H9 (cell line): Measurements from ENCODE around the gene OR8K3. TPM values are rescaled to one million over a fixed set of nuclear protein-coding genes. Genes with fewer than 3 reads are reported as not detected.

Experiments used
- DNase-seq: peaks from one replicate; pipeline ENCODE4 v3.0.0-alpha.2; 2017
- H2AFZ ChIP-seq: one replicate; pipeline ENCODE4 v1.6.1; 2013; ENCODE audit warnings: mild to moderate bottlenecking, low read length, control low read depth, moderate library complexity
- H2AK5ac ChIP-seq: 2 replicates; pipeline ENCODE4 v1.6.1; 2013; ENCODE audit warnings: low read length, control low read depth, mixed read lengths; ENCODE audit not compliant: insufficient read length
- H2BK120ac ChIP-seq: one replicate; pipeline ENCODE4 v1.6.1; 2013; ENCODE audit warnings: low read depth, mild to moderate bottlenecking, low read length, control low read depth, inconsistent platforms; ENCODE audit not compliant: poor library complexity, severe bottlenecking
- H2BK12ac ChIP-seq: 2 replicates; pipeline ENCODE4 v1.6.1; 2013; ENCODE audit warnings: low read length, control low read depth, mixed read lengths, low read depth; ENCODE audit not compliant: insufficient read length
- H2BK15ac ChIP-seq: 2 replicates; pipeline ENCODE4 v1.6.1; 2013; ENCODE audit warnings: low read depth, low read length, control low read depth
- H2BK20ac ChIP-seq: one replicate; pipeline ENCODE4 v1.6.1; 2013; ENCODE audit warnings: low read depth, mild to moderate bottlenecking, low read length, control low read depth, inconsistent platforms; ENCODE audit not compliant: poor library complexity, severe bottlenecking
- H2BK5ac ChIP-seq: 2 replicates; pipeline ENCODE4 v1.6.1; 2013; ENCODE audit warnings: low read length, control low read depth, mixed read lengths; ENCODE audit not compliant: insufficient read length
- H3K14ac ChIP-seq: 2 replicates; pipeline ENCODE4 v1.6.1; 2013; ENCODE audit warnings: low read length, control low read depth; ENCODE audit not compliant: insufficient read depth
- H3K18ac ChIP-seq: 2 replicates; pipeline ENCODE4 v1.6.1; 2013; ENCODE audit warnings: low read depth, mild to moderate bottlenecking, mixed read lengths, low read length, control low read depth; ENCODE audit not compliant: insufficient read length
- H3K23ac ChIP-seq: 2 replicates; pipeline ENCODE4 v1.6.1; 2013; ENCODE audit warnings: low read length, control low read depth, mixed read lengths, low read depth; ENCODE audit not compliant: insufficient read length
- H3K23me2 ChIP-seq: 2 replicates; pipeline ENCODE4 v1.6.1; 2013; ENCODE audit warnings: low read depth, mild to moderate bottlenecking, mixed read lengths, low read length, control low read depth; ENCODE audit not compliant: insufficient read length, poor library complexity, severe bottlenecking
- H3K27ac ChIP-seq: 2 replicates; pipeline ENCODE4 v1.5.1; 2013; ENCODE audit warnings: low read length, control low read depth, mixed read lengths, low read depth; ENCODE audit not compliant: insufficient read length
- H3K27me3 ChIP-seq: 2 replicates; pipeline ENCODE4 v1.6.1; 2013; ENCODE audit warnings: low read length, control low read depth, inconsistent platforms; ENCODE audit not compliant: insufficient read depth
- H3K4ac ChIP-seq: 2 replicates; pipeline ENCODE4 v1.6.1; 2013; ENCODE audit warnings: low read depth, mild to moderate bottlenecking, control low read depth, inconsistent platforms, low read length, moderate library complexity
- H3K4me1 ChIP-seq: 2 replicates; pipeline ENCODE4 v1.6.1; 2013; ENCODE audit warnings: low read length, control low read depth, inconsistent platforms; ENCODE audit not compliant: insufficient read depth
- H3K4me2 ChIP-seq: 2 replicates; pipeline ENCODE4 v1.6.1; 2013; ENCODE audit warnings: low read length, control low read depth, mixed read lengths; ENCODE audit not compliant: insufficient read length, insufficient read depth
- H3K56ac ChIP-seq: 2 replicates; pipeline ENCODE4 v1.6.1; 2013; ENCODE audit warnings: low read depth, mild to moderate bottlenecking, mixed read lengths, low read length, control low read depth; ENCODE audit not compliant: insufficient read length
- H3K79me1 ChIP-seq: 2 replicates; pipeline ENCODE4 v1.6.1; 2013; ENCODE audit warnings: low read depth, mild to moderate bottlenecking, moderate library complexity, low read length, control low read depth, inconsistent platforms; ENCODE audit not compliant: insufficient read depth, poor library complexity, severe bottlenecking
- H3K79me2 ChIP-seq: 2 replicates; pipeline ENCODE4 v1.6.1; 2013; ENCODE audit warnings: low read length, control low read depth, inconsistent platforms; ENCODE audit not compliant: insufficient read depth
- H3K9ac ChIP-seq: 2 replicates; pipeline ENCODE4 v1.6.1; 2013; ENCODE audit warnings: low read length, control low read depth, mixed read lengths; ENCODE audit not compliant: insufficient read length; ENCODE audit errors: extremely low read depth
- H3K9me3 ChIP-seq: one replicate; pipeline ENCODE4 v1.6.1; 2013; ENCODE audit warnings: low read depth, low read length, inconsistent platforms; ENCODE audit not compliant: control insufficient read depth
- H3T11ph ChIP-seq: one replicate; pipeline ENCODE4 v1.6.1; 2013; ENCODE audit warnings: mild to moderate bottlenecking, low read length, control low read depth, inconsistent platforms
- H4K20me1 ChIP-seq: one replicate; pipeline ENCODE4 v1.6.1; 2013; ENCODE audit not compliant: control insufficient read depth, insufficient read length, insufficient read depth
- H4K5ac ChIP-seq: 2 replicates; pipeline ENCODE4 v1.6.1; 2013; ENCODE audit warnings: low read depth, mild to moderate bottlenecking, mixed read lengths, low read length, control low read depth; ENCODE audit not compliant: insufficient read length
- H4K8ac ChIP-seq: replicated peaks from 2 replicates; pipeline ENCODE4 v1.6.1; 2013; ENCODE audit warnings: low read length, control low read depth, mixed read lengths, low read depth; ENCODE audit not compliant: insufficient read length
- H4K91ac ChIP-seq: 2 replicates; pipeline ENCODE4 v1.6.1; 2013; ENCODE audit warnings: low read depth, mild to moderate bottlenecking, moderate library complexity, mixed read lengths, low read length, control low read depth; ENCODE audit not compliant: insufficient read length
- H3K27ac Mint-ChIP-seq, 3 experiments: 2 replicates in 2 of 3; 3 replicates in 1 of 3; pipeline ENCODE4 v1.8.0; 2020 to 2021; ENCODE audit warnings: mixed read lengths in 3 of 3, mild to moderate bottlenecking in 1 of 3, moderate library complexity in 1 of 3
- H3K27me3 Mint-ChIP-seq: 2 replicates; pipeline ENCODE4 v1.8.0; 2021; ENCODE audit warnings: low read depth, mild to moderate bottlenecking, moderate library complexity, mixed read lengths
- H3K36me3 Mint-ChIP-seq, 3 experiments: 2 replicates in 2 of 3; 3 replicates in 1 of 3; pipeline ENCODE4 v1.8.0; 2020 to 2021; ENCODE audit warnings: low read depth in 3 of 3, mixed read lengths in 3 of 3; ENCODE audit not compliant: insufficient read depth in 1 of 3
- H3K4me1 Mint-ChIP-seq, 2 experiments: 2 replicates each; pipeline ENCODE4 v1.8.0; 2020; ENCODE audit warnings: mixed read lengths in 2 of 2
- H3K4me3 Mint-ChIP-seq, 2 experiments: 2 replicates in 1 of 2; 3 replicates in 1 of 2; pipeline ENCODE4 v1.8.0; 2020 to 2021; ENCODE audit warnings: mild to moderate bottlenecking in 2 of 2, mixed read lengths in 2 of 2, moderate library complexity in 1 of 2
- H3K9me3 Mint-ChIP-seq, 2 experiments: 2 replicates in 1 of 2; 3 replicates in 1 of 2; pipeline ENCODE4 v1.8.0; 2020; ENCODE audit warnings: mild to moderate bottlenecking in 2 of 2, mixed read lengths in 2 of 2, moderate library complexity in 1 of 2
- CTCF ChIP-seq: fragments of 200-600 bp; sonication (generic); conservative IDR thresholded peaks from 3 replicates; pipeline ENCODE4 v1.8.0; 2021; ENCODE audit warnings: antibody characterized with exemption, mild to moderate bottlenecking
- WGBS: extraction: QIAGEN DNeasy Blood & Tissue Kit; methylation state at CpG from one replicate; pipeline ENCODE4 v1.1.7; 2013; ENCODE audit warnings: missing lambda C conversion rate, low lambda C conversion rate, mixed read lengths; ENCODE audit not compliant: insufficient read length; ENCODE audit errors: extremely low coverage; 5-methylcytosine and 5-hydroxymethylcytosine counted together
- total RNA-seq: library from RNA; stranded (reverse); gene quantifications from 2 replicates; pipeline ENCODE4 v1.2.1, GENCODE V29; 2021

OR8K3 gene
- total RNA-seq, 1 experiment from 2014 or later: not detected

DNA sequence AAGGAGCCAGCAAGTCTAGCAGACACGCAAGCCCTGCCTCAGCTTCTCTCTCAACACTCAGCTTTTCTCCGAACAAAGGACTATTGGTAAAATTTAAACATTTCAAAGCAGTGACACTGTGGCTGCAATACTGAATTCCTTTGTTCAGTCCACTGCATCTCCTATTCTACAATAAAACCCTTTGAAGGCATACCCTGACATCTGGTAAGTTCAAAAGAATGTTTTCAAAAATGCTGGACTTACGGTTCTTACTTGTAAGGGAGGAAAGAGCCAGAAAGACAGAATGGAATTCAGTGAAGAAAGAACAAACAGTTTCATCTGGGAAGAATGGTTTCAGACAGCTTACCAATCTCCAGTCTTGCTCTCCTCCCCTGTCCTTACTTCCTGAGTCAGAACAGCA is 18.2 kb downstream of the OR8K3 start:
- H3T11ph ChIP-seq: no peak overlapping the region
- no peak overlapping the region for H3K4ac ChIP-seq
- DNase-seq: no peak
- no peak overlapping the region for H3K23ac ChIP-seq
- H3K4me2 ChIP-seq: no peak overlapping the region
- no peaks in the 10 kb centered on the region for H4K20me1 ChIP-seq
- no peak overlapping the region for H3K14ac ChIP-seq
- H3K18ac ChIP-seq: no peak overlapping the region
- H2AK5ac ChIP-seq: no peak overlapping the region
- H2BK5ac ChIP-seq: no peak overlapping the region
- H3K27ac ChIP-seq: no peak overlapping the region
- no peak overlapping the region for H3K56ac ChIP-seq
- H4K8ac ChIP-seq: no peak overlapping the region
- no peak overlapping the region for H2BK120ac ChIP-seq
- H2BK12ac ChIP-seq: no peak overlapping the region
- no peak overlapping the region for H3K4me3 Mint-ChIP-seq
- TF ChIP-seq CTCF: no peak
- H2BK15ac ChIP-seq: no peak overlapping the region
- H3K4me1 Mint-ChIP-seq: peaks cover 11 to 14% of the 10 kb centered on the region in 2 experiments
- H3K27ac Mint-ChIP-seq: no peak overlapping the region
- no peak overlapping the region for H4K91ac ChIP-seq
- no peak overlapping the region for H2BK20ac ChIP-seq
- peaks cover 2% of the 10 kb centered on the region; the same call in 1 of the 2 replicates for H3K4me1 ChIP-seq
- H3K27me3 ChIP-seq: no peaks in the 10 kb centered on the region
- H3K9me3 Mint-ChIP-seq: peaks cover 14 to 17% of the 10 kb centered on the region in 2 experiments
- H3K9me3 ChIP-seq: no peaks in the 10 kb centered on the region
- H3K9ac ChIP-seq: no peak overlapping the region
- H3K79me2 ChIP-seq: no peaks in the 10 kb centered on the region
- H3K27me3 Mint-ChIP-seq: no peaks in the 10 kb centered on the region
- no peaks in the 10 kb centered on the region for H3K23me2 ChIP-seq
- no peaks in the 10 kb centered on the region for H3K79me1 ChIP-seq
- H2AFZ ChIP-seq: no peak overlapping the region
- no peak overlapping the region for H4K5ac ChIP-seq
- peaks cover 0 to 19% (median 3%) of the 10 kb centered on the region in 3 experiments; a peak in 4 of 7 replicates for H3K36me3 Mint-ChIP-seq
- no CpG with 5 or more reads among the region's 3 CpGs for WGBS
